ENCODE data around the gene NIM1K. TPM values are rescaled to one million over a fixed set of nuclear protein-coding genes. Genes with fewer than 3 reads are reported as not detected.

Gene NIM1K
- total and polyA plus RNA-seq, 4 donors, result 0.26 to 1.5 (median 0.58) TPM; not detected in 1

- 45 to 63% methylated on average over 4 of the region's 4 CpGs for WGBS, 2 donors
- Histone ChIP-seq H3K36me3 (ENCODE audit: control insufficient read depth in 1 of 2, insufficient read depth in 2 of 2, low read length in 1 of 2) (no peaks in the 10 kb centered on the region), H3K4me1 (ENCODE audit: control insufficient read depth in 1 of 2, insufficient read depth in 2 of 2, low read length in 2 of 2) (no peaks in the 10 kb centered on the region), H3K27me3 (ENCODE audit: control insufficient read depth in 1 of 2, insufficient read depth in 2 of 2, low read length in 1 of 2) (no peaks in the 10 kb centered on the region), H3K4me3 (ENCODE audit: low read length in 2 of 2) (no peak overlapping the region), H3K9me3 (ENCODE audit: control insufficient read depth, low read length) (no peaks in the 10 kb centered on the region), H3K27ac (ENCODE audit: low read depth in 1 of 2, low read length in 2 of 2) (no peak overlapping the region)
- DNase-seq (no peak), ATAC-seq (ENCODE audit: low FRiP score) (no peak)
- intact Hi-C loops (cut with DNase I), result no loop called here
Observed at GRCh38 chr5:43209060-43209459, 17.0 kb downstream of the NIM1K start.

GRCh38 chr5:43209833-43210232 lies 17.8 kb downstream of the NIM1K start:
- Histone ChIP-seq H3K9me3 (ENCODE audit: control insufficient read depth, low read length) (no peaks in the 10 kb centered on the region), H3K36me3 (ENCODE audit: control insufficient read depth in 1 of 2, insufficient read depth in 2 of 2, low read length in 1 of 2) (no peaks in the 10 kb centered on the region), H3K4me1 (ENCODE audit: control insufficient read depth in 1 of 2, insufficient read depth in 2 of 2, low read length in 2 of 2) (no peaks in the 10 kb centered on the region), H3K27me3 (ENCODE audit: control insufficient read depth in 1 of 2, insufficient read depth in 2 of 2, low read length in 1 of 2) (no peaks in the 10 kb centered on the region), H3K27ac (ENCODE audit: low read depth in 1 of 2, low read length in 2 of 2) (no peak overlapping the region), H3K4me3 (ENCODE audit: low read length in 2 of 2) (no peak overlapping the region)
- DNase-seq, result no peak
- ATAC-seq (ENCODE audit: low FRiP score), result no peak
- WGBS, 2 donors, result 70% methylated on average over 5 of the region's 5 CpGs
- intact Hi-C loops (cut with DNase I), result no loop called here

- intact Hi-C loops (cut with DNase I), result no loop called here
- ATAC-seq (ENCODE audit: low FRiP score) (no peak), DNase-seq (no peak)
- WGBS, 2 donors, result 56 to 64% methylated on average over 6 of the region's 6 CpGs
- H3K36me3 ChIP-seq (ENCODE audit: control insufficient read depth in 1 of 2, insufficient read depth in 2 of 2, low read length in 1 of 2), result no peaks in the 10 kb centered on the region
- H3K4me1 ChIP-seq (ENCODE audit: control insufficient read depth in 1 of 2, insufficient read depth in 2 of 2, low read length in 2 of 2), result no peaks in the 10 kb centered on the region
- no peaks in the 10 kb centered on the region for H3K27me3 ChIP-seq (ENCODE audit: control insufficient read depth in 1 of 2, insufficient read depth in 2 of 2, low read length in 1 of 2)
- no peak overlapping the region for H3K27ac ChIP-seq (ENCODE audit: low read depth in 1 of 2, low read length in 2 of 2)
- no peak overlapping the region for H3K4me3 ChIP-seq (ENCODE audit: low read length in 2 of 2)
- no peaks in the 10 kb centered on the region for H3K9me3 ChIP-seq (ENCODE audit: control insufficient read depth, low read length)
Observed at GRCh38 chr5:43210570-43210969, 18.5 kb downstream of the NIM1K start.

GRCh38 chr5:43213951-43214350 lies 21.9 kb downstream of the NIM1K start:
- intact Hi-C loops (cut with DNase I), result no loop called here
- ATAC-seq (ENCODE audit: low FRiP score) (no peak), DNase-seq (no peak)
- Histone ChIP-seq H3K4me1 (ENCODE audit: control insufficient read depth in 1 of 2, insufficient read depth in 2 of 2, low read length in 2 of 2) (no peaks in the 10 kb centered on the region), H3K4me3 (ENCODE audit: low read length in 2 of 2) (no peak overlapping the region), H3K36me3 (ENCODE audit: control insufficient read depth in 1 of 2, insufficient read depth in 2 of 2, low read length in 1 of 2) (no peaks in the 10 kb centered on the region), H3K27me3 (ENCODE audit: control insufficient read depth in 1 of 2, insufficient read depth in 2 of 2, low read length in 1 of 2) (no peaks in the 10 kb centered on the region), H3K9me3 (ENCODE audit: control insufficient read depth, low read length) (peaks cover 2% of the 10 kb centered on the region), H3K27ac (ENCODE audit: low read depth in 1 of 2, low read length in 2 of 2) (no peak overlapping the region)
- WGBS, 2 donors, result 56 to 72% methylated on average over 2 of the region's 2 CpGs

GRCh38 chr5:43215073-43215631 lies 23.1 kb downstream of the NIM1K start:
- WGBS, 2 donors, result 85 to 88% methylated on average over 11 of the region's 11 CpGs
- Histone ChIP-seq H3K4me3 (ENCODE audit: low read length in 2 of 2) (no peak overlapping the region), H3K9me3 (ENCODE audit: control insufficient read depth, low read length) (peaks cover 2% of the 10 kb centered on the region), H3K4me1 (ENCODE audit: control insufficient read depth in 1 of 2, insufficient read depth in 2 of 2, low read length in 2 of 2) (no peaks in the 10 kb centered on the region), H3K27me3 (ENCODE audit: control insufficient read depth in 1 of 2, insufficient read depth in 2 of 2, low read length in 1 of 2) (no peaks in the 10 kb centered on the region), H3K36me3 (ENCODE audit: control insufficient read depth in 1 of 2, insufficient read depth in 2 of 2, low read length in 1 of 2) (no peaks in the 10 kb centered on the region), H3K27ac (ENCODE audit: low read depth in 1 of 2, low read length in 2 of 2) (no peak overlapping the region)
- DNase-seq (no peak), ATAC-seq (ENCODE audit: low FRiP score) (no peak)
- intact Hi-C loops (cut with DNase I), result no loop called here

- WGBS, 2 donors, result 69 to 73% methylated on average over 2 of the region's 2 CpGs
- intact Hi-C loops (cut with DNase I), result no loop called here
- H3K27me3 ChIP-seq (ENCODE audit: control insufficient read depth in 1 of 2, insufficient read depth in 2 of 2, low read length in 1 of 2), result no peaks in the 10 kb centered on the region
- DNase-seq (no peak), ATAC-seq (ENCODE audit: low FRiP score) (no peak)
- H3K4me3 ChIP-seq (ENCODE audit: low read length in 2 of 2), result no peak overlapping the region
- no peak overlapping the region for H3K27ac ChIP-seq (ENCODE audit: low read depth in 1 of 2, low read length in 2 of 2)
- H3K36me3 ChIP-seq (ENCODE audit: control insufficient read depth in 1 of 2, insufficient read depth in 2 of 2, low read length in 1 of 2), result no peaks in the 10 kb centered on the region
- H3K9me3 ChIP-seq (ENCODE audit: control insufficient read depth, low read length), result peaks cover 2% of the 10 kb centered on the region
- H3K4me1 ChIP-seq (ENCODE audit: control insufficient read depth in 1 of 2, insufficient read depth in 2 of 2, low read length in 2 of 2), result no peaks in the 10 kb centered on the region
Observed at GRCh38 chr5:43216941-43217340, 24.9 kb downstream of the NIM1K start.

GRCh38 chr5:43219120-43219519 lies 27.1 kb downstream of the NIM1K start:
- H3K4me1 ChIP-seq (ENCODE audit: control insufficient read depth in 1 of 2, insufficient read depth in 2 of 2, low read length in 2 of 2), result no peaks in the 10 kb centered on the region
- H3K27ac ChIP-seq (ENCODE audit: low read depth in 1 of 2, low read length in 2 of 2), result no peak overlapping the region
- H3K36me3 ChIP-seq (ENCODE audit: control insufficient read depth in 1 of 2, insufficient read depth in 2 of 2, low read length in 1 of 2), result no peaks in the 10 kb centered on the region
- WGBS, 2 donors, result 79 to 83% methylated on average over 1 of the region's 1 CpG
- intact Hi-C loops (cut with DNase I), result no loop called here
- H3K4me3 ChIP-seq (ENCODE audit: low read length in 2 of 2), result no peak overlapping the region
- H3K27me3 ChIP-seq (ENCODE audit: control insufficient read depth in 1 of 2, insufficient read depth in 2 of 2, low read length in 1 of 2), result no peaks in the 10 kb centered on the region
- DNase-seq, result no peak
- H3K9me3 ChIP-seq (ENCODE audit: control insufficient read depth, low read length), result peaks cover 2% of the 10 kb centered on the region
- ATAC-seq (ENCODE audit: low FRiP score), result no peak

GRCh38 chr5:43221502-43221901 lies 29.5 kb downstream of the NIM1K start:
- no peak overlapping the region for H3K27ac ChIP-seq (ENCODE audit: low read depth in 1 of 2, low read length in 2 of 2)
- ATAC-seq (ENCODE audit: low FRiP score), result no peak
- WGBS, 2 donors, result 82 to 85% methylated on average over 5 of the region's 5 CpGs
- H3K27me3 ChIP-seq (ENCODE audit: control insufficient read depth in 1 of 2, insufficient read depth in 2 of 2, low read length in 1 of 2), result no peaks in the 10 kb centered on the region
- peaks cover 2% of the 10 kb centered on the region for H3K9me3 ChIP-seq (ENCODE audit: control insufficient read depth, low read length)
- H3K36me3 ChIP-seq (ENCODE audit: control insufficient read depth in 1 of 2, insufficient read depth in 2 of 2, low read length in 1 of 2), result no peaks in the 10 kb centered on the region
- intact Hi-C loops (cut with DNase I), result no loop called here
- DNase-seq, result no peak
- no peaks in the 10 kb centered on the region for H3K4me1 ChIP-seq (ENCODE audit: control insufficient read depth in 1 of 2, insufficient read depth in 2 of 2, low read length in 2 of 2)
- H3K4me3 ChIP-seq (ENCODE audit: low read length in 2 of 2), result no peak overlapping the region

- intact Hi-C loops (cut with DNase I), result no loop called here
- H3K27ac ChIP-seq (ENCODE audit: low read depth in 1 of 2, low read length in 2 of 2), result no peak overlapping the region
- H3K27me3 ChIP-seq (ENCODE audit: control insufficient read depth in 1 of 2, insufficient read depth in 2 of 2, low read length in 1 of 2), result no peaks in the 10 kb centered on the region
- ATAC-seq (ENCODE audit: low FRiP score) (no peak), DNase-seq (no peak)
- no peaks in the 10 kb centered on the region for H3K9me3 ChIP-seq (ENCODE audit: control insufficient read depth, low read length)
- WGBS, 2 donors, result 60 to 68% methylated on average over 2 of the region's 2 CpGs
- H3K4me3 ChIP-seq (ENCODE audit: low read length in 2 of 2), result no peak overlapping the region
- H3K36me3 ChIP-seq (ENCODE audit: control insufficient read depth in 1 of 2, insufficient read depth in 2 of 2, low read length in 1 of 2), result no peaks in the 10 kb centered on the region
- H3K4me1 ChIP-seq (ENCODE audit: control insufficient read depth in 1 of 2, insufficient read depth in 2 of 2, low read length in 2 of 2), result no peaks in the 10 kb centered on the region
Observed at GRCh38 chr5:43225649-43226245, 33.7 kb downstream of the NIM1K start.
